Brain microvascular endothelial cell (primary cell): ENCODE measurements around the gene WFIKKN1.

Source experiments
- DNase-seq: peaks from one replicate; pipeline ENCODE4 v3.0.0-alpha.2; 2020
- H3K27ac ChIP-seq: fragments of 250-450 bp; sonication (Bioruptor Pico); 2 replicates; pipeline ENCODE4 v1.5.1; 2020; ENCODE audit warnings: mild to moderate bottlenecking, moderate library complexity
- H3K27me3 ChIP-seq: fragments of 250-450 bp; sonication (Bioruptor Pico); replicated peaks from 2 replicates; pipeline ENCODE4 v1.5.1; 2020; ENCODE audit warnings: mild to moderate bottlenecking
- H3K36me3 ChIP-seq: fragments of 250-450 bp; sonication (Bioruptor Pico); replicated peaks from 2 replicates; pipeline ENCODE4 v1.5.1; 2020; ENCODE audit warnings: mild to moderate bottlenecking
- H3K4me3 ChIP-seq: 2 replicates; pipeline ENCODE4 v1.5.1; 2011; ENCODE audit warnings: low read depth, mild to moderate bottlenecking, control low read depth, low read length, moderate library complexity
- CTCF ChIP-seq: IDR thresholded peaks from 2 replicates; pipeline ENCODE4 v1.5.1; 2011; ENCODE audit warnings: low read depth, mild to moderate bottlenecking, moderate library complexity, low read length, control low read depth, inconsistent platforms; ENCODE audit errors: missing control alignments
- in situ Hi-C: cut with HindIII; loops from 2 replicates; pipeline ENCODE4 v1.10.0; 2017; ENCODE audit warnings: low sequenced_read_pairs, low pct_ligation_motif_present

WFIKKN1 gene

GRCh38 chr16:616733-617586, 13.8 kb upstream of the WFIKKN1 start:
- Histone ChIP-seq H3K27ac (no peak overlapping the region), H3K27me3 (no peaks in the 10 kb centered on the region), H3K4me3 (no peak overlapping the region), H3K36me3 (no peaks in the 10 kb centered on the region)
- TF ChIP-seq CTCF = no peak
- in situ Hi-C loops = no loop called here
- DNase-seq = no peak

GRCh38 chr16:617855-618254, 12.9 kb upstream of the WFIKKN1 start:
- no peak for DNase-seq
- H3K36me3 ChIP-seq = no peaks in the 10 kb centered on the region
- no peak overlapping the region for H3K4me3 ChIP-seq
- no peak for TF ChIP-seq CTCF
- H3K27me3 ChIP-seq = no peaks in the 10 kb centered on the region
- no peak overlapping the region for H3K27ac ChIP-seq
- in situ Hi-C loops = no loop called here

GRCh38 chr16:619476-620100, 11.2 kb upstream of the WFIKKN1 start:
- no peak overlapping the region for H3K27ac ChIP-seq
- in situ Hi-C loops = no loop called here
- no peaks in the 10 kb centered on the region for H3K27me3 ChIP-seq
- no peaks in the 10 kb centered on the region for H3K36me3 ChIP-seq
- TF ChIP-seq CTCF = no peak
- H3K4me3 ChIP-seq = no peak overlapping the region
- DNase-seq = no peak

- Histone ChIP-seq H3K27ac (no peak overlapping the region), H3K4me3 (no peak overlapping the region), H3K27me3 (no peaks in the 10 kb centered on the region), H3K36me3 (peaks cover 3% of the 10 kb centered on the region)
- in situ Hi-C loops = no loop called here
- DNase-seq = no peak
- TF ChIP-seq CTCF = no peak
These were observed 9.9 kb upstream of the WFIKKN1 start for GRCh38 chr16:620700-621525.

GRCh38 chr16:621526-622105, 9.2 kb upstream of the WFIKKN1 start:
- H3K4me3 ChIP-seq = no peak overlapping the region
- TF ChIP-seq CTCF = no peak
- no peaks in the 10 kb centered on the region for H3K27me3 ChIP-seq
- no peak overlapping the region for H3K27ac ChIP-seq
- H3K36me3 ChIP-seq = peaks cover 6% of the 10 kb centered on the region
- DNase-seq = no peak
- in situ Hi-C loops = no loop called here
